ENCODE measurements around the gene RGS11. TPM values are rescaled to one million over a fixed set of nuclear protein-coding genes. Genes with fewer than 3 reads are reported as not detected.

The RGS11 gene
- total and polyA plus RNA-seq, 4 donors: 0.51 to 1.6 (median 0.77) TPM; not detected in 1

DNA sequence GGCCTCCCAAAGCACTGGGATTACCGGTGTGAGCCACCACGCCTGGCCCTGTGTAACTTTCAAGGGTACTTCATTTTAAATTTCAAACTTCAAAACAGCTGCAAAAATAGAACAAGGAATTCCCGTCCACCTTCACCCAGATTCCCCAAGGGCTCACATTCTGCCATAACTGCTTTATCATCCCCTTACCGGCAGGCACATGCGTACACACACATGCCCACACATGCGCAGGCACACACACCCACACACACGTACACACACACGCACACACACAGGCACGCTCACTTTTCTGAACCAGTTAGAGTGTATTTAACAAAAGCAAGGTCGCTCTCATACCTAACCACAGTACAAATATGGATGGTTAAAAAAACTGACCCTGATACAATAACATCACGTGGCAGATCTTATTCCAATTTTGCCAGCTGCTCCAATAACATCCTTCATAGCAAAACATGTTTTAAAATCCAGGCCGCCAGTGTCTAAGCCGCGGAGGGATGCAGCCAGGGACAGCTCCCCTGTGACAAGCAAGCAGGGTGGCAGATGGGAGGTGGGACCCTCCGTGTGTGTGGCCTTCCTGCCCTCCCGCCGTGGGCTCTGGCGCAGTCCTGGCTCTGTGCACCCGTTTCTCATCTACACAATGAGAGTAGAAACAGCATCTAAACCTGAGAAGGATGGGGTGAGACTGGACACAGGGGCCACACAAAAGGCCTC lies 30.3 kb upstream of the RGS11 start:
- no peaks in the 10 kb centered on the region for H3K9me3 ChIP-seq (ENCODE audit: control insufficient read depth in 4 of 4, low read length in 3 of 4)
- no peak overlapping the region for H3K4me3 ChIP-seq (ENCODE audit: low read depth in 1 of 3, low read length in 3 of 3)
- H3K9ac ChIP-seq (ENCODE audit: low read depth in 1 of 2, low read length in 2 of 2): no peak overlapping the region
- H3K36me3 ChIP-seq (ENCODE audit: control insufficient read depth in 4 of 4, insufficient read depth in 3 of 4, low read depth in 1 of 4, low read length in 3 of 4): peaks cover 0 to 35% (median 8%) of the 10 kb centered on the region in 4 donors
- H3K4me1 ChIP-seq (ENCODE audit: control insufficient read depth in 4 of 4, insufficient read depth in 4 of 4, low read length in 3 of 4): no peaks in the 10 kb centered on the region
- WGBS: 97% methylated on average over 19 of the region's 19 CpGs
- H3K27me3 ChIP-seq (ENCODE audit: control insufficient read depth in 4 of 4, insufficient read depth in 4 of 4, low read length in 3 of 4): no peaks in the 10 kb centered on the region
- H3K27ac ChIP-seq (ENCODE audit: low read depth in 1 of 2, low read length in 2 of 2): no peak overlapping the region
- TF ChIP-seq EGR1 (IDR thresholded peaks at IDR 0.05; ENCODE audit: low read depth in 2 of 2) (no peak), NR2F2 (IDR thresholded peaks at IDR 0.05) (no peak), HNF4A (conservative IDR thresholded peaks at IDR 0.05) (no peak), TAF1 (conservative IDR thresholded peaks at IDR 0.05) (no peak), RXRA (IDR thresholded peaks at IDR 0.05) (no peak), HNF4G (IDR thresholded peaks at IDR 0.05) (no peak), RAD21 (IDR thresholded peaks at IDR 0.05) (no peak), GABPA (IDR thresholded peaks at IDR 0.05 in 1 of 2, conservative IDR thresholded peaks at IDR 0.05 in 1 of 2) (no peak), SP1 (IDR thresholded peaks at IDR 0.05) (no peak), FOXA2 (IDR thresholded peaks at IDR 0.05) (no peak), FOXA1 (IDR thresholded peaks at IDR 0.05) (no peak)
- TF ChIP-seq, protein P1, sequence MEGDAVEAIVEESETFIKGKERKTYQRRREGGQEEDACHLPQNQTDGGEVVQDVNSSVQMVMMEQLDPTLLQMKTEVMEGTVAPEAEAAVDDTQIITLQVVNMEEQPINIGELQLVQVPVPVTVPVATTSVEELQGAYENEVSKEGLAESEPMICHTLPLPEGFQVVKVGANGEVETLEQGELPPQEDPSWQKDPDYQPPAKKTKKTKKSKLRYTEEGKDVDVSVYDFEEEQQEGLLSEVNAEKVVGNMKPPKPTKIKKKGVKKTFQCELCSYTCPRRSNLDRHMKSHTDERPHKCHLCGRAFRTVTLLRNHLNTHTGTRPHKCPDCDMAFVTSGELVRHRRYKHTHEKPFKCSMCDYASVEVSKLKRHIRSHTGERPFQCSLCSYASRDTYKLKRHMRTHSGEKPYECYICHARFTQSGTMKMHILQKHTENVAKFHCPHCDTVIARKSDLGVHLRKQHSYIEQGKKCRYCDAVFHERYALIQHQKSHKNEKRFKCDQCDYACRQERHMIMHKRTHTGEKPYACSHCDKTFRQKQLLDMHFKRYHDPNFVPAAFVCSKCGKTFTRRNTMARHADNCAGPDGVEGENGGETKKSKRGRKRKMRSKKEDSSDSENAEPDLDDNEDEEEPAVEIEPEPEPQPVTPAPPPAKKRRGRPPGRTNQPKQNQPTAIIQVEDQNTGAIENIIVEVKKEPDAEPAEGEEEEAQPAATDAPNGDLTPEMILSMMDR (IDR thresholded peaks at IDR 0.05; ENCODE audit: low read depth, low read length, missing input control): no peak
- TF ChIP-seq, protein P2, sequence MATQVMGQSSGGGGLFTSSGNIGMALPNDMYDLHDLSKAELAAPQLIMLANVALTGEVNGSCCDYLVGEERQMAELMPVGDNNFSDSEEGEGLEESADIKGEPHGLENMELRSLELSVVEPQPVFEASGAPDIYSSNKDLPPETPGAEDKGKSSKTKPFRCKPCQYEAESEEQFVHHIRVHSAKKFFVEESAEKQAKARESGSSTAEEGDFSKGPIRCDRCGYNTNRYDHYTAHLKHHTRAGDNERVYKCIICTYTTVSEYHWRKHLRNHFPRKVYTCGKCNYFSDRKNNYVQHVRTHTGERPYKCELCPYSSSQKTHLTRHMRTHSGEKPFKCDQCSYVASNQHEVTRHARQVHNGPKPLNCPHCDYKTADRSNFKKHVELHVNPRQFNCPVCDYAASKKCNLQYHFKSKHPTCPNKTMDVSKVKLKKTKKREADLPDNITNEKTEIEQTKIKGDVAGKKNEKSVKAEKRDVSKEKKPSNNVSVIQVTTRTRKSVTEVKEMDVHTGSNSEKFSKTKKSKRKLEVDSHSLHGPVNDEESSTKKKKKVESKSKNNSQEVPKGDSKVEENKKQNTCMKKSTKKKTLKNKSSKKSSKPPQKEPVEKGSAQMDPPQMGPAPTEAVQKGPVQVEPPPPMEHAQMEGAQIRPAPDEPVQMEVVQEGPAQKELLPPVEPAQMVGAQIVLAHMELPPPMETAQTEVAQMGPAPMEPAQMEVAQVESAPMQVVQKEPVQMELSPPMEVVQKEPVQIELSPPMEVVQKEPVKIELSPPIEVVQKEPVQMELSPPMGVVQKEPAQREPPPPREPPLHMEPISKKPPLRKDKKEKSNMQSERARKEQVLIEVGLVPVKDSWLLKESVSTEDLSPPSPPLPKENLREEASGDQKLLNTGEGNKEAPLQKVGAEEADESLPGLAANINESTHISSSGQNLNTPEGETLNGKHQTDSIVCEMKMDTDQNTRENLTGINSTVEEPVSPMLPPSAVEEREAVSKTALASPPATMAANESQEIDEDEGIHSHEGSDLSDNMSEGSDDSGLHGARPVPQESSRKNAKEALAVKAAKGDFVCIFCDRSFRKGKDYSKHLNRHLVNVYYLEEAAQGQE (IDR thresholded peaks at IDR 0.05): no peak
- TF ChIP-seq, protein P3, sequence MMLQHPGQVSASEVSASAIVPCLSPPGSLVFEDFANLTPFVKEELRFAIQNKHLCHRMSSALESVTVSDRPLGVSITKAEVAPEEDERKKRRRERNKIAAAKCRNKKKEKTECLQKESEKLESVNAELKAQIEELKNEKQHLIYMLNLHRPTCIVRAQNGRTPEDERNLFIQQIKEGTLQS (IDR thresholded peaks at IDR 0.05): no peak
- TF ChIP-seq, protein P4, sequence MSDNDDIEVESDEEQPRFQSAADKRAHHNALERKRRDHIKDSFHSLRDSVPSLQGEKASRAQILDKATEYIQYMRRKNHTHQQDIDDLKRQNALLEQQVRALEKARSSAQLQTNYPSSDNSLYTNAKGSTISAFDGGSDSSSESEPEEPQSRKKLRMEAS (IDR thresholded peaks at IDR 0.05): no peak
- no peak for DNase-seq (ENCODE audit: low spot score)

DNA sequence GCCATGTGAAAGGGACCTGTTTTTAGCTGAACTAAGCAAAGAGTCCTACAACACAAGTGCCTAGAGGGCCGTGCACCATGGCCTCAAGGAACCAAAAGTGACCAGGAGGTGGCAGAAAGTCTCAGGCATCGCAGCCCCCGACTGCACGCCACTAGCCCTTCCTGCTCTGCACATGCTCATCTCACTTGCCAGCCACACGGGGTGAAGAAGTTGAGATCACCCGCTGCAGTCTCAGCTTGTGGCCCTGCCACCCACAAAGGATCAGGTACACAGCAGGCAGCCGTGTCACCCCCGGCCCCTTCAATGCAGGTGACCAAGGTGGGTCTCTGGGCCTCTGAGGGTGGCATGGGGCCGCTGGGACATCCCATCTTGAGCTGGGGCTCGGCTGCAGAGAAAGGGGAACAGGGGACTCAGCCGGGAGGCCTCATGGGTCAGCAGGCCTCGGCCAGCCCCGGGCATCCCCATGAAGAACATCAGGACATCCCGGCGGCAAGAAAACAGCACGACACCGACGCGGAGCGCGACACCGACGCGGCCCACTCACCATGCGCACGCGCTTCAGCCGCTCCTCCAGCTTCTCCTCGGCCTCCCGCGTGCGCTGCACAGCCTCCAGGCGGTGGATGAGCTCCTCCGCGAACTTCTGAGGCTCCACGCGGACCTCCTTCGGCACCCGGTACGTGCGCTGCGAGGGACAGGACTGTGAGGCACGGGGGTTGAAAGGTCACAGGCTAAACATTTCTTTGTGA lies 28.2 kb upstream of the RGS11 start:
- TF ChIP-seq, protein P1 (IDR thresholded peaks at IDR 0.05; ENCODE audit: low read depth, low read length, missing input control): peak; percentile 13
- no peak for TF ChIP-seq HNF4G (IDR thresholded peaks at IDR 0.05)
- Histone ChIP-seq H3K27ac (ENCODE audit: low read depth in 1 of 2, low read length in 2 of 2) (no peak overlapping the region), H3K9ac (ENCODE audit: low read depth in 1 of 2, low read length in 2 of 2) (no peak overlapping the region), H3K4me1 (ENCODE audit: control insufficient read depth in 4 of 4, insufficient read depth in 4 of 4, low read length in 3 of 4) (no peaks in the 10 kb centered on the region), H3K36me3 (ENCODE audit: control insufficient read depth in 4 of 4, insufficient read depth in 3 of 4, low read depth in 1 of 4, low read length in 3 of 4) (peaks cover 0 to 27% (median 8%) of the 10 kb centered on the region in 4 donors), H3K27me3 (ENCODE audit: control insufficient read depth in 4 of 4, insufficient read depth in 4 of 4, low read length in 3 of 4) (no peaks in the 10 kb centered on the region), H3K9me3 (ENCODE audit: control insufficient read depth in 4 of 4, low read length in 3 of 4) (no peaks in the 10 kb centered on the region), H3K4me3 (ENCODE audit: low read depth in 1 of 3, low read length in 3 of 3) (no peak overlapping the region)
- no peak for DNase-seq (ENCODE audit: low spot score)
- 94% methylated on average over 43 of the region's 43 CpGs for WGBS

Measured in liver (tissue), 9 donors.